Common myeloid progenitor, CD34-positive (primary cell): Measurements from ENCODE around the gene ANKH.
"Not testable (repeated sequence)": the region's sequence is repeated elsewhere in the genome, so short reads cannot be mapped to it uniquely, and the experiment has no call there.

Experiments used
- CTCF ChIA-PET: fragments of 350-600 bp; sonication (Branson Sonifier 250); formaldehyde crosslinking; loops from one replicate; lab custom pipeline; 2021; ENCODE audit warnings: antibody characterized with exemption; lab: Charles Lee
- POLR2A ChIA-PET: fragments of 350-600 bp; sonication (Branson Sonifier 250); formaldehyde crosslinking; loops from one replicate; lab custom pipeline; 2021; ENCODE audit warnings: antibody characterized with exemption; lab: Charles Lee
- DNase-seq, 3 donors: peaks; one replicate each; pipeline versions ENCODE4 v3.0.0 to v3.0.0-alpha.2; 2013
- H3K27ac ChIP-seq, 2 experiments: 1 replicate in 1 of 2; 2 replicates in 1 of 2; pipeline ENCODE4 v1.7.0; 2013; ENCODE audit warnings: inconsistent platforms in 2 of 2, low read length in 2 of 2, mild to moderate bottlenecking in 2 of 2, low read depth in 1 of 2, moderate library complexity in 1 of 2; ENCODE audit not compliant: severe bottlenecking in 2 of 2, insufficient read depth in 1 of 2, poor library complexity in 1 of 2
- H3K27me3 ChIP-seq, 5 experiments: replicated peaks in 2 of 5; 1 replicate in 3 of 5; 2 replicates in 2 of 5; pipeline versions ENCODE4 v1.6.1 to v1.7.0; 2013; ENCODE audit warnings: low read length in 4 of 5, mild to moderate bottlenecking in 2 of 5, moderate library complexity in 2 of 5, inconsistent platforms in 1 of 5; ENCODE audit not compliant: insufficient read depth in 5 of 5, control insufficient read depth in 4 of 5
- H3K36me3 ChIP-seq, 4 experiments: 1 replicate in 2 of 4; 2 replicates in 2 of 4; pipeline versions ENCODE4 v1.6.1 to v1.7.0; 2013; ENCODE audit warnings: low read length in 3 of 4, control low read depth in 1 of 4, mild to moderate bottlenecking in 1 of 4; ENCODE audit not compliant: control insufficient read depth in 4 of 4, insufficient read depth in 4 of 4
- H3K4me1 ChIP-seq, 4 experiments: 1 replicate in 3 of 4; 2 replicates in 1 of 4; pipeline versions ENCODE4 v1.6.1 to v1.7.1; 2013; ENCODE audit warnings: low read length in 3 of 4, mild to moderate bottlenecking in 3 of 4, control low read depth in 1 of 4, inconsistent platforms in 1 of 4, moderate library complexity in 1 of 4; ENCODE audit not compliant: control insufficient read depth in 4 of 4, insufficient read depth in 4 of 4; ENCODE audit errors: control extremely low read depth in 1 of 4
- H3K4me3 ChIP-seq, 7 experiments: 1 replicate in 4 of 7; 2 replicates in 3 of 7; pipeline versions ENCODE4 v1.5.1 to v1.7.0; 2013; ENCODE audit warnings: mild to moderate bottlenecking in 7 of 7, low read length in 6 of 7, moderate library complexity in 6 of 7, inconsistent platforms in 2 of 7, low read depth in 2 of 7, control low read depth in 1 of 7; ENCODE audit not compliant: insufficient read depth in 4 of 7, control insufficient read depth in 1 of 7; ENCODE audit errors: extremely low read depth in 1 of 7
- H3K9me3 ChIP-seq, 5 experiments: 1 replicate in 4 of 5; 2 replicates in 1 of 5; pipeline versions ENCODE4 v1.6.1 to v1.7.1; 2013; ENCODE audit warnings: low read length in 4 of 5, mild to moderate bottlenecking in 2 of 5, inconsistent platforms in 1 of 5, low read depth in 1 of 5, moderate library complexity in 1 of 5; ENCODE audit not compliant: control insufficient read depth in 4 of 5, insufficient read depth in 2 of 5; ENCODE audit errors: control extremely low read depth in 1 of 5
- WGBS: methylation state at CpG from one replicate; pipeline ENCODE4 v1.1.5; 2013; ENCODE audit not compliant: insufficient coverage; 5-methylcytosine and 5-hydroxymethylcytosine counted together

Gene ANKH

DNA sequence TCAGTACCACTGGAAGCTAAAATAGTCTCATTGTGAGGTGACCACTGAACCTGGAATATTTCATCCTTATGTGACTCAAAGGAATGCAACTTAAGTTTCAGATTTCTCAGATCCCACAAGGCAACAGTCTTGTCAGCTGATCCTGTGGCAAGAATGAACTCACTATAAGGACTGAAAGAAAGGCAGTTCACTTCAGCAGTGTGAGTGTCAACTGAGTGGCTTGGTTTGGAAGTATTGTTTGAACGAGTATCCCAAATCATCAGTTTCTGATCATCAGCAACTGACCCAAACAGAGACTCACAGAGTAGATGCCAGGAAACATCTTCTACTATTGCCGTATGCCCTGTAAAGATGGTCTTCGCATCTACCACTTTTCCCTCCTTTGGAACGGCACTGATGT is 74.2 kb downstream of the ANKH start:
- CTCF ChIA-PET, H3K36me3 ChIP-seq, DNase-seq, H3K27ac ChIP-seq, H3K4me1 ChIP-seq, H3K9me3 ChIP-seq, POLR2A ChIA-PET, H3K4me3 ChIP-seq, H3K27me3 ChIP-seq: not testable (repeated sequence)
- WGBS: 79% methylated on average over 3 of the region's 4 CpGs

DNA sequence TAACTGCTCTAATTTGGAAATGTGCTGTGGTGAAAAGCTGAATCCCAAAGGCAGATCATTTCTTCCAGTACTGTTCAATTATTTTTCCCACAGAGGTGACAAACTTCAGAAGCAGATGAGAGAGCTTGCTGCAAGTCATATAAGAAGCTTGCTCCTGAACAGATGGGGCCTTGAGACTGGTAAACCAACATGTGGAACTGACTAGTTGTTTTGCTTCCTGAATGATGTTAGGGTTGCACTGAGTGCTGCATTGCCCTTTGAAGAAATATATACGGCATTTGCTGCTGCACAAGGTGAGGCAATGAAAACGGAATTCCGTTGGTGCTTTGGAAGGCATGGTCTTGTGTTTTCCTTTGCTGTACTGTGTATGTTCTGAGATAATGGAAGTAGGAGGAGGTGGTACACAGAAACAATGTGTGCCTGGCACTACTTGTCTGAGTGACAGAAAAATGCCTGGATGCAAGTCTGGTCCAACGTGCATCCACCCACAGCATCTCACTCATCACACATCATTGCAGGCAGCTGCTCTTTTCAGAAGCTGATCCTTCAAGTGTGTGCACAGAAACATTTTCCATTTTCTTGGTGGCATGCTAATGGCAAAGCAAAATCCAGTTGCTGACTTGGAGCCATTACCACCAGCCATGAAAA is 76.9 kb downstream of the ANKH start:
- Histone ChIP-seq H3K27ac (no peak overlapping the region), H3K9me3 (no peaks in the 10 kb centered on the region), H3K4me1 (peaks cover 4 to 18% (median 8%) of the 10 kb centered on the region in 4 experiments), H3K36me3 (no peaks in the 10 kb centered on the region), H3K4me3 (no peak overlapping the region), H3K27me3 (no peaks in the 10 kb centered on the region)
- WGBS: 0% methylated on average over 4 of the region's 4 CpGs
- peak; percentile 19 to 91 (median 82) for DNase-seq
- POLR2A ChIA-PET: no interaction called here
- CTCF ChIA-PET: interaction anchor here (1.7 kb wide), 1 partner anchor 15 kb away, joined by 3 read pairs; no protein-coding TSS in a partner anchor

- H3K9me3 ChIP-seq: no peaks in the 10 kb centered on the region
- ChIA-PET POLR2A (no interaction called here), CTCF (no interaction called here)
- H3K36me3 ChIP-seq: no peaks in the 10 kb centered on the region
- 100% methylated on average over 3 of the region's 5 CpGs for WGBS
- H3K4me1 ChIP-seq: peaks cover 4 to 18% (median 8%) of the 10 kb centered on the region in 4 experiments
- H3K27ac ChIP-seq: no peak overlapping the region
- DNase-seq: no peak
- no peak overlapping the region for H3K4me3 ChIP-seq
- H3K27me3 ChIP-seq: no peaks in the 10 kb centered on the region
These were observed 77.7 kb downstream of the ANKH start for GRCh38 chr5:14793851-14794250.

DNA sequence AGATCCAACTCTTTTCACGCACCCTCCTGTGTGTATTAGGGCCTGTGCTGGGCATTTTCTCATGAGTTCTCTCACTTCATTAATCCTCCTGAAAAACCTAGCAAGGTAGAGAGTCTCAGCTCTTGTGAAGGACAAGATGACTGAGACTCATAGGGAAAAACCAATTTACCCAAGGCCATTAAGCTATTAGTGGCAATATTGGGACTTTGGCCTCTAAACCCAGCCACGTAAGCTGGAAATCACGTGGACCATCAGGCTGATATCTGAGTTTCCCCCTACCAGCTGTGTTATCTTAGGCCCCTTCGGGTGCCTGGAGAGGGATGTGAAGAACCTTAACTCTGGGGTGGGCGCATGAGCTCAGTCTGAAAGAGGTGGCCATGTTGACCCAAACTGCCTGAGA is 80.7 kb downstream of the ANKH start:
- ChIA-PET CTCF (interaction anchor here (1.0 to 2.5 kb wide), 2 partner anchors 9 to 14 kb away, joined by 3 to 6 read pairs; no protein-coding TSS in a partner anchor), POLR2A (no interaction called here)

DNA sequence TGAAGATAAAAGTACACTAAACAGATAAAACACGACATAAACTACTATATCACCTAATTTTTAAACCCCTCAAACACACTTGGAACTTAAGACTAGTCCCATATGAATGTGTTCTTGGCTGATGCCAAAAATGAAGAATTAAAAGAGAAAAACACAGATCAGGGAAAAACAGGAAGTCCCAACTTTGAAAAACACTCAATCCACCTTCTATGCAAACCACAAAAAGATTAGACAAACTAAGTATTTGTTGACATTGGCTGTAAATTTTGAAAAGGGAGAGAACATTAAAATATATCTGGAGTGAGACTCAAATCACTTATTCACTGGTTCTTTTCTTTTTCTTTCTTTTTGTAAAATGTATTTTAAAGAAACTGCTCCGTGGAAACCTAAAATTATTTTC is 81.4 kb downstream of the ANKH start:
- CTCF ChIA-PET: no interaction called here

More for the DNA sequence above, 80.7 kb downstream of the ANKH start:
- no peaks in the 10 kb centered on the region for H3K27me3 ChIP-seq
- no peaks in the 10 kb centered on the region for H3K9me3 ChIP-seq
- peaks cover 4 to 18% (median 8%) of the 10 kb centered on the region in 4 experiments for H3K4me1 ChIP-seq
- H3K36me3 ChIP-seq: no peaks in the 10 kb centered on the region
- H3K4me3 ChIP-seq: no peak overlapping the region
- 96% methylated on average over 4 of the region's 5 CpGs for WGBS
- DNase-seq: no peak
- H3K27ac ChIP-seq: no peak overlapping the region

GRCh38 chr5:14787801-14788579 is 83.6 kb downstream of the ANKH start:
- Histone ChIP-seq H3K4me1 (peaks cover 4 to 9% (median 7%) of the 10 kb centered on the region in 4 experiments), H3K27ac (no peak overlapping the region), H3K9me3 (peaks cover 0 to 11% (median 1%) of the 10 kb centered on the region in 5 experiments), H3K36me3 (no peaks in the 10 kb centered on the region), H3K4me3 (no peak overlapping the region), H3K27me3 (no peaks in the 10 kb centered on the region)
- ChIA-PET POLR2A (no interaction called here), CTCF (interaction anchor here (1.4 kb wide), 1 partner anchor 16 kb away, joined by 3 read pairs; no protein-coding TSS in a partner anchor)
- peak in 1 of 3 donors; percentile 19 for DNase-seq
- WGBS: 98% methylated on average over 6 of the region's 6 CpGs

More for the DNA sequence above, 81.4 kb downstream of the ANKH start:
- Histone ChIP-seq H3K27me3 (no peaks in the 10 kb centered on the region), H3K9me3 (no peaks in the 10 kb centered on the region), H3K27ac (no peak overlapping the region), H3K36me3 (no peaks in the 10 kb centered on the region), H3K4me1 (peaks cover 4 to 18% (median 8%) of the 10 kb centered on the region in 4 experiments), H3K4me3 (no peak overlapping the region)
- peak in 2 of 3 donors; percentile 47 to 66 for DNase-seq
- WGBS: 100% methylated on average over 1 of the region's 2 CpGs
- POLR2A ChIA-PET: no interaction called here

GRCh38 chr5:14783691-14784090 is 87.9 kb downstream of the ANKH start:
- CTCF ChIA-PET: interaction anchor here (0.9 kb wide), 1 partner anchor 219 kb away, joined by 4 read pairs; no protein-coding TSS in a partner anchor
- no peak overlapping the region for H3K27ac ChIP-seq
- no peak overlapping the region for H3K4me3 ChIP-seq
- WGBS: 100% methylated on average over 2 of the region's 4 CpGs
- H3K36me3 ChIP-seq: no peaks in the 10 kb centered on the region
- H3K9me3 ChIP-seq: peaks cover 0 to 11% (median 1%) of the 10 kb centered on the region in 5 experiments
- no peaks in the 10 kb centered on the region for H3K4me1 ChIP-seq
- no peak for DNase-seq
- no peaks in the 10 kb centered on the region for H3K27me3 ChIP-seq
- POLR2A ChIA-PET: no interaction called here
